ENCODE measurements around the gene DMAC2L.
A peak's percentile ranks its signal among the peaks of the same experiment; 100 is the strongest.

The DMAC2L gene

GRCh38 chr14:50321009-50321660 lies 9.0 kb downstream of the DMAC2L start:
- TF ChIP-seq CTCF (IDR thresholded peaks at IDR 0.05; ENCODE audit: insufficient read depth, low read depth, low read length, missing control alignments), result peak; percentile 89
- DNase-seq (ENCODE audit: low read depth), result peak; percentile 92
- H3K4me3 ChIP-seq (ENCODE audit: low read depth, low read length), result peak overlapping the region; percentile 46

- no peak for TF ChIP-seq CTCF (IDR thresholded peaks at IDR 0.05; ENCODE audit: insufficient read depth, low read depth, low read length, missing control alignments)
- DNase-seq (ENCODE audit: low read depth), result no peak
- no peak overlapping the region for H3K4me3 ChIP-seq (ENCODE audit: low read depth, low read length)
Measured at GRCh38 chr14:50331596-50331995, 19.5 kb downstream of the DMAC2L start.

GRCh38 chr14:50333014-50333509 lies 20.9 kb downstream of the DMAC2L start:
- TF ChIP-seq CTCF (IDR thresholded peaks at IDR 0.05; ENCODE audit: insufficient read depth, low read depth, low read length, missing control alignments), result no peak
- no peak overlapping the region for H3K4me3 ChIP-seq (ENCODE audit: low read depth, low read length)
- DNase-seq (ENCODE audit: low read depth), result no peak

GRCh38 chr14:50334211-50334610 lies 22.1 kb downstream of the DMAC2L start:
- TF ChIP-seq CTCF (IDR thresholded peaks at IDR 0.05; ENCODE audit: insufficient read depth, low read depth, low read length, missing control alignments), result no peak
- no peak overlapping the region for H3K4me3 ChIP-seq (ENCODE audit: low read depth, low read length)

GRCh38 chr14:50335389-50335788 lies 23.3 kb downstream of the DMAC2L start:
- TF ChIP-seq CTCF (IDR thresholded peaks at IDR 0.05; ENCODE audit: insufficient read depth, low read depth, low read length, missing control alignments), result no peak
- no peak for DNase-seq (ENCODE audit: low read depth)
- no peak overlapping the region for H3K4me3 ChIP-seq (ENCODE audit: low read depth, low read length)

More at GRCh38 chr14:50334211-50334610, 22.1 kb downstream of the DMAC2L start:
- DNase-seq (ENCODE audit: low read depth), result no peak

- no peak overlapping the region for H3K4me3 ChIP-seq (ENCODE audit: low read depth, low read length)
- no peak for TF ChIP-seq CTCF (IDR thresholded peaks at IDR 0.05; ENCODE audit: insufficient read depth, low read depth, low read length, missing control alignments)
- DNase-seq (ENCODE audit: low read depth), result no peak
Measured at GRCh38 chr14:50335989-50336824, 24.1 kb downstream of the DMAC2L start.

All from GM12865 (cell line).